HG02870 (cell line): ENCODE data around the gene SLC8A1.

ENCODE experiments used
- ATAC-seq: cut with Tn5 transposase; IDR thresholded peaks from one replicate; pipeline ENCODE4 v1.9.1; 2021; ENCODE audit warnings: mild to moderate bottlenecking, moderate library complexity; ENCODE audit not compliant: unreplicated experiment

SLC8A1 gene

DNA sequence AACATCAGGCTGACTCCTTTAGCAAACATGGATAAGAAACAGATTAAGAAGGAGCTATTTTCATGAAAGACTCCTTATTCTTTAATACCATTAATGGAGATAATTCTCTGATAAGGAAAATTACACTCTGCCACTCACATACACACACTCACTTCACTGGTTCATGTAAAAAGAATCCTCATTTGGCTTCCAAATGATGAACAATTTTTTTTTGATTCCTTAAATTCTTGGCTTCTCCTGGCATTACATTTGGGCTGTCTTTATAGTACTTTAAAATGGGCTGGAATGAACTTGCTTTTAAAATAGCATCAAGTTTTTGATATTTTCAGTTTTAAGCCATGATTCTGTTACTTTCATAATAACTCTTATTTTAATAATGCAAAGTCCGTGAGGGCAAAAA, 328.6 kb downstream of the SLC8A1 start:
- ATAC-seq, result no peak

- no peak for ATAC-seq
Measured at GRCh38 chr2:40120957-40121356, 330.9 kb downstream of the SLC8A1 start.

DNA sequence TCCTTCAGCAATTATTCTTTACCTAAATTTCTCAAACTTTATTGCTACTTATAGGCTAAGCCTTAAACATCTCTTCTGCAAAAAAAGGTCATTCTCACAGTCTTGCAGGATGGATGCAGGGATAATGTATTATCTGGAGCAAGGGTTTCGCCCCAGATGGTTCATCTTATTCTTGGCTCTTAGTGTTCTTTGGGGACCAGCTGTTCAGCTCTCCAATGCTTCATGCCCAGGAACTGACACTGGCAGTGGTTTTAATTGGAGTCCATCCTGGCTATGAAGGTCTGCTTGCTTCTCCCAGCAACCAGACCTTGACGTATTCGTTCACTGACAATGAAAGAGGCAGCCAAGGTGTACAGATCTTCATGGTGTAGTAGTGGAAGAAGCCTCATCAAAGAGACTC, 331.9 kb downstream of the SLC8A1 start:
- no peak for ATAC-seq

GRCh38 chr2:40118622-40119021, 333.3 kb downstream of the SLC8A1 start:
- ATAC-seq, result no peak

DNA sequence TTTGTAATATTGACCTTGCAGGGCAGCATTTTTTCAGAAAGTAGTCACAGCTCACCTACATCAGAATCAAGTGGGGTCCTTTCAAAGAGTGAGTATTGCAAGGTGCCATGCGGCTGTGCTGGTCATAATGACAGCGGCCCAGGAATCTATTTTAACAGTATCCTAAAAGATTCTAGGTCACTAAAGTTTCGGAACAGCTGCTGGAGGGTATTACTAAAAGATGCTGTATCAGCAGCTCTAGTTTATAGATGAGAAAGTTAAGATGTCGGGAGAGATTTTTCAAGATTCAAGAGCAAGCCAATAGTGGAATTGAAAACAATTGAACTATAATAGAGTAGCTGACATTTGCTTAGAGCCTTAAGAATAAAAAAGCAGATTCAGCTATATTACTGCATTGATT, 336.0 kb downstream of the SLC8A1 start:
- no peak for ATAC-seq

DNA sequence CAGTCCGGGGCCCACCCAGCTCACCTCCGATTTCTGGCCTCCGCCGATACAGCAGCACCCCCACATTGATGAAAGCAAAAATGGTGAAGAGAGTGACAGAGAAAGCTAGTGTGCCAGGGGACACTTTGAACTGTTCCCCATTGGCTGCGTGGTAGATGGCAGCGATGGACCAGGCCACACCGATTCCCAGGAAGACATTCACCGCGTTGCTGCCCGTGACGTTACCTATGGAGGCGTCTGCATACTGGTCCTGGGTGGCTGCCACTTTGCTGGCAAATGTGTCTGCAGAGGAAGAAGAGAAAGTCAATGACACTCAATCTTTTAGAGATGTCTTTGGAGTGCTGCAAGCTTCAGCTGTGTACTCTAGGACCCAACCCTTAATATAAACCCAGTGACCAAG, 336.5 kb downstream of the SLC8A1 start:
- ATAC-seq, result no peak

DNA sequence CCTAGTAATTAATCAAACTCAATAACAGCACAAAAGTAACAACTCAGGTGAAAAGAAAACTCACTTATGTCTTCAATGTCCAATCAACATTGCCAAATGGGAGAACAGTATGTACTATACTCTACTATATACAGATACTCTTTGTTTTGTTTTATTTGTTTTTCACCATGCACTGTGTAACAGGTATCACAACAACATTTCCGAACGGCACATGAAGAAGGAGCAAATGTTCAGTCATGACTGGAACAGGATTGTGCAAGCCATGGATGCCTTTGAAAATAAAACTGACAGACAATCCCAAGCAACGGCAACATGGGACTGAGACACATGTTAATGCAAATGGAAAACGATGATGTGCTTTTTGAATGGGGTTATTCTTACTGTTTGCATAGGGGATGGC, 337.9 kb downstream of the SLC8A1 start:
- ATAC-seq, result no peak

DNA sequence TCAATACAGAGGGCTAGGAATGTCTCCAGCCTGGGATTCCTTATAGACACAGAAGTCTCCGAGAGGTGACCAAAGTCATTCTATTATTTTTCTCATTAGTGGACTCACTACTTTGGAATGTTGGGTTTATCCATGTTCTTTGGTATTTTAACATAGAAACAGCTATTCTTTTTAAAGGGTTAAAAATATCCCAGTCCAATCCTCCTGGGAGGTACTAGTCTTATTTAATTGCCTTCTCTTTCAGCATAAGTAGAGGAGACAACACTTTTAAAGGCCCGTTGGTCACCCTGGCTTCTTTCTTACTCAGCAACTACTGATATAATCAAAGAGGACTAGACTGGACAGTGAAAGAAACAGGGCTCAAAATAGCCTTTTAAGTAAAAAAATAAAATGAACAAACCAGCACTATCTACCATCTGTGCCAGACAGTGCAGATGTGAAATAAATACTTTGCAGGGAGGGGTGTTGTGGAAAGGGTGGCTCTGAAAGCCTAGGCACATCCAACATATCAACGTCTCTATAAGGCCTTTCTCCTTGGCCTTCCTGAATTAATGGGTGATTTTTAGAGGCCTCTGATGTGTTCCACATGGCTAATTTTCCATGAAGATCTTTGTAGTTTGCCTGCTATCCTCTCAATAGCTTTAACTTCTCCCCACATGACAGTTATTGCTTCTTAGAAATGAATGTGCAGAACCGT, 338.5 kb downstream of the SLC8A1 start:
- no peak for ATAC-seq

GRCh38 chr2:40109381-40109780, 342.5 kb downstream of the SLC8A1 start:
- no peak for ATAC-seq

DNA sequence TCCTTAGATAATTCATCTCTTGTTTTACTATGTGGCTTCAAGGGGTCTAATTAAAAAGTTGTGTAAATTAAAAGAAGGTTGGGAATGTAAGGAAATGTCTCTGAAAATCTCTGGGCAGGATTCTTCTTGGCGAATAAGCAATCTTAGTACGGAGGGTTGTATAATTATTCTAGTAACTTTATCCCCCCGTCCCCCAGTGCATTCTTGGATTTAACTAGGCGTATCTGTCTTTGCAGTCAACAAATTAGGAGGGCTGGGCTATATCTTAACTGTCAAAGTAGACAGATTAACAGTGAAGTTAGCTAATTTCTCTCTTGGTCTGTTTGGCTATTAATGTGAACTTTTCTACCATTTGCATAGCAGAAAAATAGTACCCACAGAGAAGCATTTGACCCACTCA, 343.0 kb downstream of the SLC8A1 start:
- no peak for ATAC-seq

- no peak for ATAC-seq
Measured at GRCh38 chr2:40106061-40106460, 345.8 kb downstream of the SLC8A1 start.

DNA sequence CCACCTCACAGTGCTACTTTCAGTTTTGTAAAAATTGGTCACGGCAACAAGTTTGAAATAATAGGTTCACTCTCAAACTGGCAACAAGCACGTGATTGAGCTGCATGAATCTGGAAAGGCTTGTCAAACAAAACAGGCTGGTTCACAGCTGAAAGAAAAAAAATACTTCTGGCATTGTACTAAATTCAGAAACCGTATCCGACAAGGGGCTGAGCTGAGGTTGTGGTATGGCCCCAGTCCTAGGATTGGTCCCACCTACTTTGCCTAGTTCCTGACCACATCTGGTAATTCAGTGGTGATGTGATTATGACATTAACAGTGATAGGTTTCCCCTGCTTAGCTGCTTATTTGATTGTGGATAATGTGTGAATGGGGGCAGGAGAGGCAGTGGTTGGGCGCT, 346.3 kb downstream of the SLC8A1 start:
- no peak for ATAC-seq

- no peak for ATAC-seq
Measured at GRCh38 chr2:40103590-40103989, 348.3 kb downstream of the SLC8A1 start.

DNA sequence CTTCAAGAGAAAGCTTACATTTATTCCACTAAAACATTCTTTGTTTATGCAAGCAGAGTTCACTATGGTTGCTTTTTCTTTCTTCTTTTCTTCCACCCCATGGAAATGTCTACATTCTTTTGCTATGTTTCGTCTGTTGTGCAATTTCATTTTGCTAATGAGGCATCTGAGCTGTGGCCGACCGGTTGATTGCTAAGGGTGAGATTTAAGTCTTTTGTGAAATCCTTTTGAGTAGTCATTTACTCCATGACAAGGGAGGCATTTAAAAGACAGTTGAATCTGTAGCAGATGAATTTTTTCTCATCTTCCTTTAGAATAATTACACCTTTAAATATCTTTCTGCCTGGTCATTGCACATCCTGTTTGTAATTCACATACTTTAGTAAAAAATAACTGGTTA, 348.7 kb downstream of the SLC8A1 start:
- ATAC-seq, result no peak

- no peak for ATAC-seq
Measured at GRCh38 chr2:40102447-40102846, 349.4 kb downstream of the SLC8A1 start.

GRCh38 chr2:40101131-40101575, 350.7 kb downstream of the SLC8A1 start:
- ATAC-seq, result peak; percentile 75

DNA sequence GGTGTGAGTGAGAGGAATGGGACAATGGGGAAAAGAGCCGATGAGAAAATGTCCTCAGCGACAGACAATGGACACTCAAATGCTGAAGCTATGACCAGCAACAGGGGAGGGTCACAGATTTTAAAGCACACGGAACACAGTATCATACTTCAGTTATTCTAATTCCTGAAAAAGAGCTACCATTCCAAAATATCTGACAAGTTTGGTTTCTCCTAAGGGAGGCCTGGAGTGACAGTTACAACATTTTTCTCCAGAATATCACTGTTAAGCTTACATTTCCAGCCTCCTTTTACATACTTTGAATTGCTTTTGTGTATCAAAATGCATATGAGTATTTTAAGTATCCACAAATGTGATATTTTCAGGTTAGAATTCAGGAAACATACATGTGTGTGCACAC, 351.2 kb downstream of the SLC8A1 start:
- no peak for ATAC-seq

GRCh38 chr2:40098786-40099470, 353.0 kb downstream of the SLC8A1 start:
- no peak for ATAC-seq

GRCh38 chr2:40097691-40098385, 354.1 kb downstream of the SLC8A1 start:
- ATAC-seq, result no peak

- ATAC-seq, result no peak
Measured at GRCh38 chr2:40096360-40096759, 355.5 kb downstream of the SLC8A1 start.

DNA sequence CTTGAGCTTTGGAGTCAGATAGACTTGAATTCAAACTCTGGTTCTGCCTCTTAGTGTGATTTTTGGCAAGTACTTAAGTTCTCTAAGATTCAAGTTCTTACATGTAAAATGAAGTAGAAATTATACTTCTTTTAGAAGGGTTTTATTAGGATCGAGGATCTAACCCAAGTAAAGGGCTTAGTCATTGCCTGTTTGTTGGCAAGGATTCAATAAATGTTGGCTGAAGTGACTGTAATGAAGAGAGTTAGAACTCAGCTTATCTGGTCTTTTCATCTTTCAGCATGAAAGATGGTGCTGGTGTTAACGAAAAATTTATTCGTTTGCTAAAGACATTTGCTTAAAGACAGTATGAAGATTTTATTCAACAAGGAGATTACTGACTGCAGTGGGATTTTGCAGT, 356.9 kb downstream of the SLC8A1 start:
- no peak for ATAC-seq

DNA sequence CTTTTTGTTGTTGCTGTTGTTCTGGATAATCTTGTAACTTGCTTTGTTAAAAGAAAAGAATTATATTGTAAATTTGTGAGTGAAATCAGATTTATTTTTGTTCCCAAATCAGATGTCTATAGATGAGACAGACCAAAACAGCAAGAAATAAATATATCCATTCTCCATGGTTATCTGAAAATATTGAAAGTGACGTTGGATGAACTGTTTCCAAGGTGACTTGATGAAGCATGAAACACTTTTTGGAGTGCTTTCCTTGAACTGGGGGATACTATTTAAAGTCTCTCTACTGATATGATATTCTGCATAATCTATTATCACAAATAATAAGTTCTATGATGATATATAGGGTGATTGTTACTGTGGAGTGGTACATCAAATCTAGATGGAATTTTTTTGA, 357.4 kb downstream of the SLC8A1 start:
- ATAC-seq, result no peak
